Measurements from ENCODE around the gene MIGA1.

MIGA1 gene

GRCh38 chr1:77891200-77891599 is 111.8 kb downstream of the MIGA1 start:
- no peaks in the 10 kb centered on the region for H3K9me3 ChIP-seq (ENCODE audit: control insufficient read depth, insufficient read depth, low read length)
- no peak overlapping the region for H3K4me2 ChIP-seq (ENCODE audit: low read length)
- H4K20me1 ChIP-seq (ENCODE audit: control insufficient read depth, insufficient read depth, low read depth, low read length), result no peaks in the 10 kb centered on the region
- no peaks in the 10 kb centered on the region for H3F3A ChIP-seq (ENCODE audit: control insufficient read depth, insufficient read depth)
- no peak overlapping the region for H3K27ac ChIP-seq (ENCODE audit: low read depth, low read length)
- H3K9me2 ChIP-seq (replicated peaks; ENCODE audit: control insufficient read depth, low read length), result no peaks in the 10 kb centered on the region
- H3K36me3 ChIP-seq (ENCODE audit: control insufficient read depth, low read length), result no peaks in the 10 kb centered on the region
- H3K4me3 ChIP-seq (ENCODE audit: low read length), result no peak overlapping the region
- peaks cover 15% of the 10 kb centered on the region for H3K4me1 ChIP-seq (ENCODE audit: control insufficient read depth, low read length)
- no peaks in the 10 kb centered on the region for H3K79me2 ChIP-seq (ENCODE audit: control insufficient read depth, low read length)
- TF ChIP-seq, protein P1, sequence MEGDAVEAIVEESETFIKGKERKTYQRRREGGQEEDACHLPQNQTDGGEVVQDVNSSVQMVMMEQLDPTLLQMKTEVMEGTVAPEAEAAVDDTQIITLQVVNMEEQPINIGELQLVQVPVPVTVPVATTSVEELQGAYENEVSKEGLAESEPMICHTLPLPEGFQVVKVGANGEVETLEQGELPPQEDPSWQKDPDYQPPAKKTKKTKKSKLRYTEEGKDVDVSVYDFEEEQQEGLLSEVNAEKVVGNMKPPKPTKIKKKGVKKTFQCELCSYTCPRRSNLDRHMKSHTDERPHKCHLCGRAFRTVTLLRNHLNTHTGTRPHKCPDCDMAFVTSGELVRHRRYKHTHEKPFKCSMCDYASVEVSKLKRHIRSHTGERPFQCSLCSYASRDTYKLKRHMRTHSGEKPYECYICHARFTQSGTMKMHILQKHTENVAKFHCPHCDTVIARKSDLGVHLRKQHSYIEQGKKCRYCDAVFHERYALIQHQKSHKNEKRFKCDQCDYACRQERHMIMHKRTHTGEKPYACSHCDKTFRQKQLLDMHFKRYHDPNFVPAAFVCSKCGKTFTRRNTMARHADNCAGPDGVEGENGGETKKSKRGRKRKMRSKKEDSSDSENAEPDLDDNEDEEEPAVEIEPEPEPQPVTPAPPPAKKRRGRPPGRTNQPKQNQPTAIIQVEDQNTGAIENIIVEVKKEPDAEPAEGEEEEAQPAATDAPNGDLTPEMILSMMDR (IDR thresholded peaks at IDR 0.05; ENCODE audit: low read depth, low read length, poor library complexity, severe bottlenecking), result no peak
- no peak for TF ChIP-seq EZH2phosphoT487 (IDR thresholded peaks at IDR 0.05; ENCODE audit: borderline replicate concordance, low read length)
- H3K27me3 ChIP-seq (ENCODE audit: control insufficient read depth, low read length), result peaks cover 21% of the 10 kb centered on the region

DNA sequence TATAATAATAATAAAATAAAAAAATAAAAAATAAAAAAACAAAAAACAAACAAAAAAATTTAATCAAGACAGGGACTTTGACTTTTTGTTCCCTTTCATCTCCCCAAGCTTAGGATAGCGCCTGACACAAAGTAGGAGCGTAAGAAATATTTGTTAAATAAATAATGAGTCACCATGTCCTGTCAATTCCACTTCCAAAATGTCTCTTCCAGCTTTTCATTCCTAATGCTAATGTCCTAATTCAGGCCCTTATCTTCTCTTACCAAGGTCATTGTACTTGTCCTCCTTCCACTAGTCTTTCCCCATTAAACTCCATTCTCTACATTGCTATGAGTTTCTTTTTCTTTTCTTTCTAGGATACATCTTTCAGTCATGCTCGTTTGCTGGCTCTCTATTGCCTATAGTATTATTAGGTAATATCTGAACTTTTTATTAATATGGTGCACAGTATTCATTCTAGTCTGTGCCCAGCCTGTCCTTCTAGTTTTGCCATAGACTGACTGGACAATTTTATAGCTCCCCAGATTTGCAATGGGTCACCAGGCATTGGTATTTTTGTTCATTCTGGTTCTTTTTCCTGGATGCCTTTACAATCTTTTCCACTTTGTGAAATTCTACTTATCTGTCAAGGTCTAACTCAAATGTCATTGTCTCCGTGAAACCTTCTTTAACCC is 120.3 kb downstream of the MIGA1 start:
- no peaks in the 10 kb centered on the region for H3K79me2 ChIP-seq (ENCODE audit: control insufficient read depth, low read length)
- no peak overlapping the region for H3K4me3 ChIP-seq (ENCODE audit: low read length)
- H3K9me2 ChIP-seq (replicated peaks; ENCODE audit: control insufficient read depth, low read length), result no peaks in the 10 kb centered on the region
- no peaks in the 10 kb centered on the region for H3F3A ChIP-seq (ENCODE audit: control insufficient read depth, insufficient read depth)
- no peaks in the 10 kb centered on the region for H3K4me1 ChIP-seq (ENCODE audit: control insufficient read depth, low read length)
- H3K27me3 ChIP-seq (ENCODE audit: control insufficient read depth, low read length), result no peaks in the 10 kb centered on the region
- no peaks in the 10 kb centered on the region for H3K36me3 ChIP-seq (ENCODE audit: control insufficient read depth, low read length)
- H3K4me2 ChIP-seq (ENCODE audit: low read length), result no peak overlapping the region
- H4K20me1 ChIP-seq (ENCODE audit: control insufficient read depth, insufficient read depth, low read depth, low read length), result no peaks in the 10 kb centered on the region
- no peak overlapping the region for H3K27ac ChIP-seq (ENCODE audit: low read depth, low read length)
- no peaks in the 10 kb centered on the region for H3K9me3 ChIP-seq (ENCODE audit: control insufficient read depth, insufficient read depth, low read length)
- TF ChIP-seq, protein P1 (IDR thresholded peaks at IDR 0.05; ENCODE audit: low read depth, low read length, poor library complexity, severe bottlenecking), result no peak
- no peak for TF ChIP-seq EZH2phosphoT487 (IDR thresholded peaks at IDR 0.05; ENCODE audit: borderline replicate concordance, low read length)

- TF ChIP-seq EZH2phosphoT487 (IDR thresholded peaks at IDR 0.05; ENCODE audit: borderline replicate concordance, low read length), result no peak
- TF ChIP-seq, protein P1 (IDR thresholded peaks at IDR 0.05; ENCODE audit: low read depth, low read length, poor library complexity, severe bottlenecking), result peak; percentile 81
- no peaks in the 10 kb centered on the region for H3F3A ChIP-seq (ENCODE audit: control insufficient read depth, insufficient read depth)
- H3K27me3 ChIP-seq (ENCODE audit: control insufficient read depth, low read length), result no peaks in the 10 kb centered on the region
- no peaks in the 10 kb centered on the region for H3K9me3 ChIP-seq (ENCODE audit: control insufficient read depth, insufficient read depth, low read length)
- H3K4me1 ChIP-seq (ENCODE audit: control insufficient read depth, low read length), result no peaks in the 10 kb centered on the region
- H4K20me1 ChIP-seq (ENCODE audit: control insufficient read depth, insufficient read depth, low read depth, low read length), result no peaks in the 10 kb centered on the region
- no peak overlapping the region for H3K4me3 ChIP-seq (ENCODE audit: low read length)
- H3K4me2 ChIP-seq (ENCODE audit: low read length), result no peak overlapping the region
- no peaks in the 10 kb centered on the region for H3K9me2 ChIP-seq (replicated peaks; ENCODE audit: control insufficient read depth, low read length)
- no peaks in the 10 kb centered on the region for H3K36me3 ChIP-seq (ENCODE audit: control insufficient read depth, low read length)
- no peak overlapping the region for H3K27ac ChIP-seq (ENCODE audit: low read depth, low read length)
- no peaks in the 10 kb centered on the region for H3K79me2 ChIP-seq (ENCODE audit: control insufficient read depth, low read length)
These were observed 121.3 kb downstream of the MIGA1 start for GRCh38 chr1:77900687-77901293.
